Measurements from ENCODE around the gene FXYD6.

DNA sequence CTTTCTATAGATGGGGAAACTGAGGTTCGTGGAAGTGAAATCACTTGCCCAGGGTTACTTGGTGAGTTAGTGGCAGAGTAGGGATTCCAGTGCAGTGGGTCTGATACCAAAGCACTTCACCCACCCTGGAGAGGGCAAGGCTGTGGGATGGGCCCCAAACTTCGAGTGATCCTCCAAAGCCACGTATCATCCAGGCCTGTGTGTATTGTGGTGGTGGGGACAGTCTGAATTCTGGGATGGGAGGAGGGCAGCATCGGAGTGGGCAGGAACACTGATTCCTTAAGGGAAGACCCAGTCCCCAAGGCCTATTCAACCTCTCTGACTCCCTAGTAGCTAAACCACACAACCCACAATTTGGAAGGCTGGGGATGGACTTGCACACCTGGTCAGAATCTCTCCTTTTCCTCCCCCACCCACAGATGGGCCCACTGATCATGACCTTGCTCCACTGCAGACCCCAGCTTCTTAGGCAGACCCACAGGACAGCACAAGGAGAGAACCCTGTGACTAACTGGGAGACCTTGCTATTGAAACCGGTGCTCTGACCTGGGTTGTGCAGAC, 41.2 kb upstream of the FXYD6 start:
- TF ChIP-seq, protein P1, sequence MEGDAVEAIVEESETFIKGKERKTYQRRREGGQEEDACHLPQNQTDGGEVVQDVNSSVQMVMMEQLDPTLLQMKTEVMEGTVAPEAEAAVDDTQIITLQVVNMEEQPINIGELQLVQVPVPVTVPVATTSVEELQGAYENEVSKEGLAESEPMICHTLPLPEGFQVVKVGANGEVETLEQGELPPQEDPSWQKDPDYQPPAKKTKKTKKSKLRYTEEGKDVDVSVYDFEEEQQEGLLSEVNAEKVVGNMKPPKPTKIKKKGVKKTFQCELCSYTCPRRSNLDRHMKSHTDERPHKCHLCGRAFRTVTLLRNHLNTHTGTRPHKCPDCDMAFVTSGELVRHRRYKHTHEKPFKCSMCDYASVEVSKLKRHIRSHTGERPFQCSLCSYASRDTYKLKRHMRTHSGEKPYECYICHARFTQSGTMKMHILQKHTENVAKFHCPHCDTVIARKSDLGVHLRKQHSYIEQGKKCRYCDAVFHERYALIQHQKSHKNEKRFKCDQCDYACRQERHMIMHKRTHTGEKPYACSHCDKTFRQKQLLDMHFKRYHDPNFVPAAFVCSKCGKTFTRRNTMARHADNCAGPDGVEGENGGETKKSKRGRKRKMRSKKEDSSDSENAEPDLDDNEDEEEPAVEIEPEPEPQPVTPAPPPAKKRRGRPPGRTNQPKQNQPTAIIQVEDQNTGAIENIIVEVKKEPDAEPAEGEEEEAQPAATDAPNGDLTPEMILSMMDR (IDR thresholded peaks at IDR 0.05; ENCODE audit: insufficient read depth, low read length, poor library complexity, severe bottlenecking) = no peak
- TF ChIP-seq EZH2phosphoT487 (conservative IDR thresholded peaks at IDR 0.05; ENCODE audit: low read length) = no peak

All from SU-DHL-6 (cell line).